Upper lobe of right lung (tissue), 1 donor: Measurements from ENCODE around the gene TIE1. TPM values are rescaled to one million over a fixed set of nuclear protein-coding genes. Genes with fewer than 3 reads are reported as not detected.

Experiments
- ATAC-seq: fragments of 200-7000 bp; cut with Tn5 transposase; one replicate; pipeline ENCODE4 v1.9.1; 2020; ENCODE audit warnings: mild to moderate bottlenecking, moderate library complexity
- DNase-seq: peaks from one replicate; pipeline ENCODE4 v3.0.0-alpha.2; 2020
- H3K27ac ChIP-seq: fragments of 200-600 bp; one replicate; pipeline ENCODE4 v1.8.0; 2022
- H3K27me3 ChIP-seq: fragments of 200-600 bp; one replicate; pipeline ENCODE4 v1.8.0; 2022; ENCODE audit warnings: mild to moderate bottlenecking
- H3K36me3 ChIP-seq: fragments of 200-600 bp; one replicate; pipeline ENCODE4 v1.8.0; 2022
- H3K4me1 ChIP-seq: fragments of 200-600 bp; one replicate; pipeline ENCODE4 v1.8.0; 2022
- H3K4me3 ChIP-seq: fragments of 200-600 bp; one replicate; pipeline ENCODE4 v1.8.0; 2022; ENCODE audit warnings: mild to moderate bottlenecking
- H3K9me3 ChIP-seq: fragments of 200-600 bp; one replicate; pipeline ENCODE4 v1.8.0; 2022
- CTCF ChIP-seq: fragments of 200-600 bp; IDR thresholded peaks from one replicate; pipeline ENCODE4 v1.8.0; 2022; ENCODE audit warnings: antibody characterized with exemption
- intact Hi-C: fragments of 100-400 bp; cut with DNase I; formaldehyde crosslinking; loops from one replicate; pipeline ENCODE4 v1.11.0; 2022
- total RNA-seq: library from RNA; stranded (reverse); fragmentation: NEBNext Ultra II Directional; extraction: Animal tissue kit (Norgen Biotek cat#: 25700); gene quantifications from one replicate; pipeline ENCODE4 v1.2.1, GENCODE V29; 2021
- donor health status: DM: no; HTN: yes; CAD: no; lungs with severe emphysema.

The TIE1 gene
- total RNA-seq, 1 donor from 2014 or later, result 59.4 TPM

DNA sequence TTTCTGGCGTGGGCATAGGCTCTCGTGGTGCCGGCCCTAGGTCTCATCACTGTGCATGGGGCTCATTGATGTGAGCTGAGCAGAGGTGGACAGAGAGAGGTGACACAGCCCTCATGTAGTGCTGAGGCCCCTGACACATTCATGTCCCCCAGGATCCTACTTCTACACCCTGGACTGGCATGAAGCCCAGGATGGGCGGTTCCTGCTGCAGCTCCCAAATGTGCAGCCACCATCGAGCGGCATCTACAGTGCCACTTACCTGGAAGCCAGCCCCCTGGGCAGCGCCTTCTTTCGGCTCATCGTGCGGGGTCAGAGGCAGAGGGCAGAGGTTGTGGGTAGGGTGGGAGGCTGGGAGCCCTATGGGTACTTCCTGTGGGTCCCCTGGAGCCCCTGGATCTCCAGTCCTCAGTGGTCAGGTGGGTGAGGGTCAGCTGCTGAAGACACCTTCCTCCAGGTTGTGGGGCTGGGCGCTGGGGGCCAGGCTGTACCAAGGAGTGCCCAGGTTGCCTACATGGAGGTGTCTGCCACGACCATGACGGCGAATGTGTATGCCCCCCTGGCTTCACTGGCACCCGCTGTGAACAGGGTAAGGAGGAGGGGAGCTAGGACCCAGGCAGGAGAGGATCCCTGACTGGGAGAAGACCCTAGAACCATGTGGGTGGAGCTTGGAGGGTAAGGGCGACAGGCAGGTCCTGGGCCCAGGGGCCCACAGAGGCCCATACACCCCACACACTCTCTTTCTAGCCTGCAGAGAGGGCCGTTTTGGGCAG is 6.1 kb downstream of the TIE1 start:
- H3K4me1 ChIP-seq, result peaks cover 24% of the 10 kb centered on the region
- no peak overlapping the region for H3K27ac ChIP-seq
- TF ChIP-seq CTCF, result no peak
- ATAC-seq, result no peak
- H3K27me3 ChIP-seq, result no peaks in the 10 kb centered on the region
- H3K9me3 ChIP-seq, result no peaks in the 10 kb centered on the region
- H3K36me3 ChIP-seq, result no peaks in the 10 kb centered on the region
- intact Hi-C loops, result no loop called here
- peak; percentile 65 for DNase-seq
- no peak overlapping the region for H3K4me3 ChIP-seq

GRCh38 chr1:43307458-43308158 is 6.8 kb downstream of the TIE1 start:
- DNase-seq (peak; percentile 46), ATAC-seq (no peak)
- Histone ChIP-seq H3K27ac (no peak overlapping the region), H3K4me3 (no peak overlapping the region), H3K4me1 (peaks cover 24% of the 10 kb centered on the region), H3K9me3 (no peaks in the 10 kb centered on the region), H3K36me3 (no peaks in the 10 kb centered on the region), H3K27me3 (no peaks in the 10 kb centered on the region)
- intact Hi-C loops, result no loop called here
- TF ChIP-seq CTCF, result no peak

DNA sequence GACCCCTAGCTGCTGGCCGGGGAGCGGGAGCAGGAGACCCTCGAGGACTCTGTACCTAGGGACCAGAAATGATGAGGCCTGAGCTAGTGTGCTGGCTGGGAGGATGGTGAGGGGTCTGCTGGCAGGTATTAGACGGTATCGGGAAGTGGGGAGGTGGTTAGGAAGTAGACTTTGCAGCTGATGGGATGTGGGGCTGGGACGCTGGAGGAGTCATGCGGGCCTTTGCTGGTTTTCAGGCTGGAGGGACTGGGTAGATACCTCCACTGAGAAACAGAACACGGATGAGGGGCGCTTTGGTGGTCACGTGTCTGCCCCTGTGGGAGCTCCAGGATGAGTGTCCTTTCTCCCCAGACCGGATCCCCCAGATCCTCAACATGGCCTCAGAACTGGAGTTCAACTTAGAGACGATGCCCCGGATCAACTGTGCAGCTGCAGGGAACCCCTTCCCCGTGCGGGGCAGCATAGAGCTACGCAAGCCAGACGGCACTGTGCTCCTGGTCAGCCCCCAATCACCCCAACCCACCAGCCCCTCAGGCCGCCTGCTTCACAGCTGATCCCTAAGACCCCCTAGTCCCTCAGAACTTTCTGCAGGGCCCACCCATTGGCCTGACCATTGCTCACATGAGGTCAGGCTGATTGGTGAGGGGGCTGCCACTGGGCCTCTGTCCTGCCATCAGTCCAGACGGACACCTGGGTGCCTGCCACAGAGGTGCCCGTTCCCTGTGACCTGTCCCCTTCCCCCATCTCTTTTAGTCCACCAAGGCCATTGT is 8.0 kb downstream of the TIE1 start:
- intact Hi-C loops, result no loop called here
- TF ChIP-seq CTCF, result no peak

DNA sequence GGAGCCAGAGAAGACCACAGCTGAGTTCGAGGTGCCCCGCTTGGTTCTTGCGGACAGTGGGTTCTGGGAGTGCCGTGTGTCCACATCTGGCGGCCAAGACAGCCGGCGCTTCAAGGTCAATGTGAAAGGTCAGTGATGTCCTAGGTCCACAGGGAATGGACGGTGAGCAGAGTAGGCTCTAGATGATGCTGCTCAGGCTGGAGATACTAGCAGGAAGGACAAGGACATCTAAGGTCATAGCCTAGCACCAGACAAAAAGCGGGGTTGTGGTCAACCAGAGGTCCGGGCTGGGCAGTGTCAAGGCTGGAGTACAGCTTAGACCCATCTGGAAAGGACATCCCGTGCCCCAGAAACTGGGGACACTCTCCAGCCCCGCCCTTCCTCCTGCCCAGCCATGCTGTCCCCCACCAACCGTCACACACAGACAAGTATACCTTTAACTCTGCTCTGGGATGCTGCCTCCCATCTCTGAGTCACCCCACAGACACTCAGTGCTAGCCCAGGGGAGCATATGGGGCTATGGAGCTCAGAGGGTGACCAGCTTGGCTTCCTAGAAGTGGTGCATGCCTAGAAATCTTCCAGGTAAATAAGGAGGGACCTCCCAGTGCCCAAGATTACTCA is 8.7 kb downstream of the TIE1 start:
- ATAC-seq, result no peak
- H3K36me3 ChIP-seq, result no peaks in the 10 kb centered on the region
- no peaks in the 10 kb centered on the region for H3K9me3 ChIP-seq
- no peak for TF ChIP-seq CTCF
- H3K27me3 ChIP-seq, result no peaks in the 10 kb centered on the region
- intact Hi-C loops, result no loop called here
- DNase-seq, result peak; percentile 38
- H3K4me1 ChIP-seq, result peaks cover 9% of the 10 kb centered on the region
- H3K27ac ChIP-seq, result no peak overlapping the region
- no peak overlapping the region for H3K4me3 ChIP-seq

More for the DNA sequence above, 8.0 kb downstream of the TIE1 start:
- DNase-seq, result peak; percentile 32
- Histone ChIP-seq H3K36me3 (no peaks in the 10 kb centered on the region), H3K27ac (no peak overlapping the region), H3K27me3 (no peaks in the 10 kb centered on the region), H3K4me1 (peaks cover 16% of the 10 kb centered on the region), H3K4me3 (no peak overlapping the region), H3K9me3 (no peaks in the 10 kb centered on the region)
- no peak for ATAC-seq

DNA sequence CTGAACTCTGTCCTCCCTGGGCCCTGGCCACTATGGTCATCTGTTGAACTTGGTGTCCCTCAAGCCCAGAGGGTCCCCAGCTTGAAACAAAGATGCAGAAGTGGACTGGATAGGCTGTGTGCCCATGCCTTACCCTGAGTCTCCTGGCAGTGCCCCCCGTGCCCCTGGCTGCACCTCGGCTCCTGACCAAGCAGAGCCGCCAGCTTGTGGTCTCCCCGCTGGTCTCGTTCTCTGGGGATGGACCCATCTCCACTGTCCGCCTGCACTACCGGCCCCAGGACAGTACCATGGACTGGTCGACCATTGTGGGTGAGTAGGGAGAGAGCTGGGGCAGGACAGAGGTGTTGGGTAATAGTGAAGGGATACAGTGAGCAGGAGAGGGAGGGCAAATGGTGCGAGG is 10.7 kb downstream of the TIE1 start:
- H3K4me1 ChIP-seq, result peaks cover 4% of the 10 kb centered on the region
- H3K27me3 ChIP-seq, result no peaks in the 10 kb centered on the region
- no peak for TF ChIP-seq CTCF
- no peaks in the 10 kb centered on the region for H3K36me3 ChIP-seq
- no peaks in the 10 kb centered on the region for H3K9me3 ChIP-seq
- intact Hi-C loops, result no loop called here
- peak; percentile 44 for DNase-seq
- no peak overlapping the region for H3K4me3 ChIP-seq
- ATAC-seq, result no peak
- H3K27ac ChIP-seq, result no peak overlapping the region
